ENCODE data around the gene NCS1.

DNA sequence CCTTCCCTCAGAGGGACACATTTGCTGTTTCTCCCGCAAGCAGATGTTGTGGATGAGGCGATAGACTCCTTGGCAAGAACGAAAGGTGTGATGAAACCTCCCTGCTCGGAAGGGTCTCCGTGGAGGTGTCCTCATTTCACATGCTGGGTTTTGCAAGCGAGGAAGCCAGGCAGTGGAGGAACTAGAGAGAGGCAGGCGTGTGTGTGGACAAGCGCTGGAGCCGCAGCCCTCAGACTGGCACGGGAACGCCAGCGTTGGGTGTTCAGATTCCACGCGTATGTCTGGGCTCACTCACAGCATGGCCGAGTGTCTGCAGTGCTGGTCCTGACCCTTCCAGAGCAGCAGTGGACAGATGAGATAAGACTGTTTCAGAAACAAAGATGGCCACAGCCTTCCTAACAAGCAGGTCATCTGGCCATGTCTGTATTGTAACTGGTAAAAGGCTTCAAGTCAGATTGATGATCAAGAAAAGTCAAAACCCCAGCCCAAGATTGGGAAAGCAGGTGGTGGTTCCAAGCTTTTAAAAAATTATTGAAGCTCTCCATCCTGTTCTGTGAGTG, 35.0 kb upstream of the NCS1 start:
- TF ChIP-seq, protein P1, sequence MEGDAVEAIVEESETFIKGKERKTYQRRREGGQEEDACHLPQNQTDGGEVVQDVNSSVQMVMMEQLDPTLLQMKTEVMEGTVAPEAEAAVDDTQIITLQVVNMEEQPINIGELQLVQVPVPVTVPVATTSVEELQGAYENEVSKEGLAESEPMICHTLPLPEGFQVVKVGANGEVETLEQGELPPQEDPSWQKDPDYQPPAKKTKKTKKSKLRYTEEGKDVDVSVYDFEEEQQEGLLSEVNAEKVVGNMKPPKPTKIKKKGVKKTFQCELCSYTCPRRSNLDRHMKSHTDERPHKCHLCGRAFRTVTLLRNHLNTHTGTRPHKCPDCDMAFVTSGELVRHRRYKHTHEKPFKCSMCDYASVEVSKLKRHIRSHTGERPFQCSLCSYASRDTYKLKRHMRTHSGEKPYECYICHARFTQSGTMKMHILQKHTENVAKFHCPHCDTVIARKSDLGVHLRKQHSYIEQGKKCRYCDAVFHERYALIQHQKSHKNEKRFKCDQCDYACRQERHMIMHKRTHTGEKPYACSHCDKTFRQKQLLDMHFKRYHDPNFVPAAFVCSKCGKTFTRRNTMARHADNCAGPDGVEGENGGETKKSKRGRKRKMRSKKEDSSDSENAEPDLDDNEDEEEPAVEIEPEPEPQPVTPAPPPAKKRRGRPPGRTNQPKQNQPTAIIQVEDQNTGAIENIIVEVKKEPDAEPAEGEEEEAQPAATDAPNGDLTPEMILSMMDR (conservative IDR thresholded peaks at IDR 0.05), result no peak
- TF ChIP-seq ZFX (IDR thresholded peaks at IDR 0.05), result no peak

All from C4-2B (cell line).